ENCODE measurements around the gene TCERG1L.
"Not testable (repeated sequence)": the region's sequence is repeated elsewhere in the genome, so short reads cannot be mapped to it uniquely, and the experiment has no call there.

Gene TCERG1L

GRCh38 chr10:131142517-131143380 is 168.8 kb downstream of the TCERG1L start:
- H3K9me3 ChIP-seq (ENCODE audit: control extremely low read depth in 1 of 5, control insufficient read depth in 4 of 5, insufficient read depth in 2 of 5, low read depth in 1 of 5, low read length in 4 of 5) = no peaks in the 10 kb centered on the region
- H3K27ac ChIP-seq (ENCODE audit: insufficient read depth in 1 of 2, low read depth in 1 of 2, low read length in 2 of 2, poor library complexity in 1 of 2, severe bottlenecking in 2 of 2) = no peak overlapping the region
- ChIA-PET CTCF (no interaction called here), POLR2A (no interaction called here)
- H3K36me3 ChIP-seq (ENCODE audit: control insufficient read depth in 4 of 4, insufficient read depth in 4 of 4, low read length in 3 of 4) = no peaks in the 10 kb centered on the region
- H3K4me3 ChIP-seq (ENCODE audit: control insufficient read depth in 1 of 7, extremely low read depth in 1 of 7, insufficient read depth in 4 of 7, low read depth in 2 of 7, low read length in 6 of 7) = no peak overlapping the region
- H3K27me3 ChIP-seq (replicated peaks in 2 of 5; ENCODE audit: control insufficient read depth in 4 of 5, insufficient read depth in 5 of 5, low read length in 4 of 5) = peaks cover 0 to 18% (median 0%) of the 10 kb centered on the region in 5 experiments
- 83% methylated on average over 16 of the region's 18 CpGs for WGBS (ENCODE audit: insufficient coverage)
- no peaks in the 10 kb centered on the region for H3K4me1 ChIP-seq (ENCODE audit: control extremely low read depth in 1 of 4, control insufficient read depth in 4 of 4, insufficient read depth in 4 of 4, low read length in 3 of 4)
- DNase-seq = no peak

GRCh38 chr10:131141645-131142516 is 169.6 kb downstream of the TCERG1L start:
- WGBS (ENCODE audit: insufficient coverage) = 80% methylated on average over 11 of the region's 15 CpGs
- Histone ChIP-seq H3K27ac (ENCODE audit: insufficient read depth in 1 of 2, low read depth in 1 of 2, low read length in 2 of 2, poor library complexity in 1 of 2, severe bottlenecking in 2 of 2) (no peak overlapping the region), H3K4me1 (ENCODE audit: control extremely low read depth in 1 of 4, control insufficient read depth in 4 of 4, insufficient read depth in 4 of 4, low read length in 3 of 4) (no peaks in the 10 kb centered on the region), H3K4me3 (ENCODE audit: control insufficient read depth in 1 of 7, extremely low read depth in 1 of 7, insufficient read depth in 4 of 7, low read depth in 2 of 7, low read length in 6 of 7) (no peak overlapping the region), H3K36me3 (ENCODE audit: control insufficient read depth in 4 of 4, insufficient read depth in 4 of 4, low read length in 3 of 4) (no peaks in the 10 kb centered on the region), H3K9me3 (ENCODE audit: control extremely low read depth in 1 of 5, control insufficient read depth in 4 of 5, insufficient read depth in 2 of 5, low read depth in 1 of 5, low read length in 4 of 5) (no peaks in the 10 kb centered on the region), H3K27me3 (replicated peaks in 2 of 5; ENCODE audit: control insufficient read depth in 4 of 5, insufficient read depth in 5 of 5, low read length in 4 of 5) (peaks cover 0 to 20% (median 2%) of the 10 kb centered on the region in 5 experiments)
- ChIA-PET CTCF (interaction anchor here (0.6 to 1.3 kb wide), 2 partner anchors 147 to 267 kb away, joined by 3 to 4 read pairs; no protein-coding TSS in a partner anchor), POLR2A (no interaction called here)
- DNase-seq = no peak

GRCh38 chr10:131141207-131141606 is 170.3 kb downstream of the TCERG1L start:
- Histone ChIP-seq H3K27ac (ENCODE audit: insufficient read depth in 1 of 2, low read depth in 1 of 2, low read length in 2 of 2, poor library complexity in 1 of 2, severe bottlenecking in 2 of 2) (no peak overlapping the region), H3K36me3 (ENCODE audit: control insufficient read depth in 4 of 4, insufficient read depth in 4 of 4, low read length in 3 of 4) (no peaks in the 10 kb centered on the region), H3K27me3 (replicated peaks in 2 of 5; ENCODE audit: control insufficient read depth in 4 of 5, insufficient read depth in 5 of 5, low read length in 4 of 5) (peaks cover 0 to 17% (median 2%) of the 10 kb centered on the region in 5 experiments), H3K4me1 (ENCODE audit: control extremely low read depth in 1 of 4, control insufficient read depth in 4 of 4, insufficient read depth in 4 of 4, low read length in 3 of 4) (no peaks in the 10 kb centered on the region), H3K9me3 (ENCODE audit: control extremely low read depth in 1 of 5, control insufficient read depth in 4 of 5, insufficient read depth in 2 of 5, low read depth in 1 of 5, low read length in 4 of 5) (no peaks in the 10 kb centered on the region), H3K4me3 (ENCODE audit: control insufficient read depth in 1 of 7, extremely low read depth in 1 of 7, insufficient read depth in 4 of 7, low read depth in 2 of 7, low read length in 6 of 7) (no peak overlapping the region)
- WGBS (ENCODE audit: insufficient coverage) = 78% methylated on average over 3 of the region's 7 CpGs
- POLR2A ChIA-PET = no interaction called here
- no peak for DNase-seq
- CTCF ChIA-PET = interaction anchor here (1.3 kb wide), 1 partner anchor 267 kb away, joined by 3 read pairs; no protein-coding TSS in a partner anchor

- no peak overlapping the region for H3K4me3 ChIP-seq (ENCODE audit: control insufficient read depth in 1 of 7, extremely low read depth in 1 of 7, insufficient read depth in 4 of 7, low read depth in 2 of 7, low read length in 6 of 7)
- H3K27me3 ChIP-seq (replicated peaks in 2 of 5; ENCODE audit: control insufficient read depth in 4 of 5, insufficient read depth in 5 of 5, low read length in 4 of 5) = peaks cover 0 to 12% (median 2%) of the 10 kb centered on the region in 5 experiments
- no peak overlapping the region for H3K27ac ChIP-seq (ENCODE audit: insufficient read depth in 1 of 2, low read depth in 1 of 2, low read length in 2 of 2, poor library complexity in 1 of 2, severe bottlenecking in 2 of 2)
- H3K4me1 ChIP-seq (ENCODE audit: control extremely low read depth in 1 of 4, control insufficient read depth in 4 of 4, insufficient read depth in 4 of 4, low read length in 3 of 4) = no peaks in the 10 kb centered on the region
- H3K36me3 ChIP-seq (ENCODE audit: control insufficient read depth in 4 of 4, insufficient read depth in 4 of 4, low read length in 3 of 4) = no peaks in the 10 kb centered on the region
- DNase-seq = no peak
- no peaks in the 10 kb centered on the region for H3K9me3 ChIP-seq (ENCODE audit: control extremely low read depth in 1 of 5, control insufficient read depth in 4 of 5, insufficient read depth in 2 of 5, low read depth in 1 of 5, low read length in 4 of 5)
- 94% methylated on average over 7 of the region's 9 CpGs for WGBS (ENCODE audit: insufficient coverage)
- POLR2A ChIA-PET = no interaction called here
- CTCF ChIA-PET = no interaction called here
Measured at GRCh38 chr10:131140606-131141005, 170.9 kb downstream of the TCERG1L start.

- Histone ChIP-seq H3K36me3 (ENCODE audit: control insufficient read depth in 4 of 4, insufficient read depth in 4 of 4, low read length in 3 of 4) (no peaks in the 10 kb centered on the region), H3K4me1 (ENCODE audit: control extremely low read depth in 1 of 4, control insufficient read depth in 4 of 4, insufficient read depth in 4 of 4, low read length in 3 of 4) (no peaks in the 10 kb centered on the region), H3K4me3 (ENCODE audit: control insufficient read depth in 1 of 7, extremely low read depth in 1 of 7, insufficient read depth in 4 of 7, low read depth in 2 of 7, low read length in 6 of 7) (no peak overlapping the region), H3K27ac (ENCODE audit: insufficient read depth in 1 of 2, low read depth in 1 of 2, low read length in 2 of 2, poor library complexity in 1 of 2, severe bottlenecking in 2 of 2) (no peak overlapping the region), H3K9me3 (ENCODE audit: control extremely low read depth in 1 of 5, control insufficient read depth in 4 of 5, insufficient read depth in 2 of 5, low read depth in 1 of 5, low read length in 4 of 5) (no peaks in the 10 kb centered on the region), H3K27me3 (replicated peaks in 2 of 5; ENCODE audit: control insufficient read depth in 4 of 5, insufficient read depth in 5 of 5, low read length in 4 of 5) (peaks cover 0 to 22% (median 2%) of the 10 kb centered on the region in 5 experiments)
- 79% methylated on average over 15 of the region's 17 CpGs for WGBS (ENCODE audit: insufficient coverage)
- DNase-seq = no peak
- ChIA-PET CTCF (no interaction called here), POLR2A (no interaction called here)
Measured at GRCh38 chr10:131137223-131137622, 174.3 kb downstream of the TCERG1L start.

GRCh38 chr10:131136336-131136735 is 175.2 kb downstream of the TCERG1L start:
- not testable (repeated sequence) for DNase-seq; H3K9me3 ChIP-seq (ENCODE audit: control extremely low read depth in 1 of 5, control insufficient read depth in 4 of 5, insufficient read depth in 2 of 5, low read depth in 1 of 5, low read length in 4 of 5); H3K36me3 ChIP-seq (ENCODE audit: control insufficient read depth in 4 of 4, insufficient read depth in 4 of 4, low read length in 3 of 4); H3K4me3 ChIP-seq (ENCODE audit: control insufficient read depth in 1 of 7, extremely low read depth in 1 of 7, insufficient read depth in 4 of 7, low read depth in 2 of 7, low read length in 6 of 7); H3K27ac ChIP-seq (ENCODE audit: insufficient read depth in 1 of 2, low read depth in 1 of 2, low read length in 2 of 2, poor library complexity in 1 of 2, severe bottlenecking in 2 of 2); H3K4me1 ChIP-seq (ENCODE audit: control extremely low read depth in 1 of 4, control insufficient read depth in 4 of 4, insufficient read depth in 4 of 4, low read length in 3 of 4)
- WGBS (ENCODE audit: insufficient coverage) = 90% methylated on average over 10 of the region's 12 CpGs
- CTCF ChIA-PET = interaction anchor here (1.0 kb wide), 1 partner anchor 12 kb away, joined by 3 read pairs; no protein-coding TSS in a partner anchor
- POLR2A ChIA-PET = interaction anchor here (0.6 kb wide), 1 partner anchor 43 kb away, joined by 3 read pairs; no protein-coding TSS in a partner anchor
- peaks cover 0 to 24% (median 7%) of the 10 kb centered on the region in 5 experiments for H3K27me3 ChIP-seq (replicated peaks in 2 of 5; ENCODE audit: control insufficient read depth in 4 of 5, insufficient read depth in 5 of 5, low read length in 4 of 5)
